22Rv1 (cell line): ENCODE data around the gene GRM4.

Source experiments
- CTCF ChIP-seq: fragments of 450-650 bp; IDR thresholded peaks from 2 replicates; pipeline ENCODE4 v1.5.1; 2017; ENCODE audit warnings: mild to moderate bottlenecking
- ZFX ChIP-seq: fragments of 450-650 bp; IDR thresholded peaks from 2 replicates; pipeline ENCODE4 v1.6.1; 2017; ENCODE audit warnings: antibody characterized with exemption, borderline replicate concordance

DNA sequence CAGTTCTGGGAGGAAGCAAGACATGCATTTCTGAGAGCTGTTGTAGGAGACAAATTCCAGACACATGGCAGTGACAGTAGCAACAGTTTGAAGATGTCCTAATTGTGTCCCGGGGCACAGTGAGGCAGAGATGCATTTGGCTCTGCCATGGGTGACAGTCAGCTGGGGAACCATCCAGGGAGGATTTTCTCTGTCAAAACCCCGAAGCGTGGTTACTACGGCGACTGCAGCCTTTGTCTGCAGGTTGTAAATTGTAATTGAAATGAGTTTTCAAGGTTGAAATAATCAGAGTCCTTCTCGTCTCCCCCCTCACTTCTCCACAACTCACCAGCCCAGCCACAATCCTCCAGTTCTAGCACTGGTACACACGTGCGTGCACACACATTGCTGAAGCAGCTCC, 100.1 kb downstream of the GRM4 start:
- TF ChIP-seq ZFX (no peak), CTCF (no peak)
